Astrocyte (in vitro differentiated cells and primary cell): ENCODE results near the gene SPPL2A. TPM values are rescaled to one million over a fixed set of nuclear protein-coding genes. Genes with fewer than 3 reads are reported as not detected.

Experiments used
- DNase-seq: peaks from one replicate; pipeline ENCODE4 v3.0.0-alpha.2; 2010; ENCODE audit warnings: low read depth
- FAIRE-seq: peaks from 2 replicates; lab custom pipeline; 2011; peaks lifted over from hg19 to GRCh38; lab: Jason Lieb, UNC
- H2AFZ ChIP-seq: 2 replicates; pipeline ENCODE4 v1.6.0; 2012; ENCODE audit warnings: low read depth, low read length, inconsistent platforms
- H3K27ac ChIP-seq: 2 replicates; pipeline ENCODE4 v1.5.1; 2011; ENCODE audit warnings: low read depth, low read length, inconsistent platforms
- H3K27me3 ChIP-seq: 2 replicates; pipeline ENCODE4 v1.6.0; 2011; ENCODE audit warnings: low read length, inconsistent platforms; ENCODE audit not compliant: insufficient read depth
- H3K36me3 ChIP-seq: 2 replicates; pipeline ENCODE4 v1.5.1; 2011; ENCODE audit warnings: low read length, inconsistent platforms; ENCODE audit not compliant: insufficient read depth
- H3K4me1 ChIP-seq: 2 replicates; pipeline ENCODE4 v1.5.1; 2011; ENCODE audit warnings: low read length, inconsistent platforms; ENCODE audit not compliant: insufficient read depth
- H3K4me2 ChIP-seq: 2 replicates; pipeline ENCODE4 v1.6.0; 2012; ENCODE audit warnings: low read length, inconsistent platforms
- H3K4me3 ChIP-seq: 2 replicates; pipeline ENCODE4 v1.5.1; 2011; ENCODE audit warnings: low read depth, mild to moderate bottlenecking, low read length, inconsistent platforms; ENCODE audit not compliant: insufficient read depth
- H3K79me2 ChIP-seq: 2 replicates; pipeline ENCODE4 v1.6.0; 2012; ENCODE audit warnings: mild to moderate bottlenecking, low read length, inconsistent platforms; ENCODE audit not compliant: insufficient read depth
- H3K9ac ChIP-seq: 2 replicates; pipeline ENCODE4 v1.6.0; 2012; ENCODE audit warnings: mild to moderate bottlenecking, low read length, inconsistent platforms
- H3K9me3 ChIP-seq: 2 replicates; pipeline ENCODE4 v1.5.1; 2012; ENCODE audit warnings: low read depth, mild to moderate bottlenecking, low read length, inconsistent platforms; ENCODE audit not compliant: insufficient read depth
- H4K20me1 ChIP-seq: 2 replicates; pipeline ENCODE4 v1.6.0; 2012; ENCODE audit warnings: low read length, inconsistent platforms; ENCODE audit not compliant: insufficient read depth
- H3K27ac Mint-ChIP-seq: one replicate; pipeline ENCODE4 v1.8.0; 2021; ENCODE audit warnings: mild to moderate bottlenecking, mixed read lengths; ENCODE audit not compliant: unreplicated experiment
- H3K27me3 Mint-ChIP-seq: one replicate; pipeline ENCODE4 v1.8.0; 2021; ENCODE audit warnings: low read depth, mixed read lengths; ENCODE audit not compliant: unreplicated experiment
- H3K36me3 Mint-ChIP-seq: one replicate; pipeline ENCODE4 v1.8.0; 2021; ENCODE audit warnings: low read depth, mixed read lengths; ENCODE audit not compliant: unreplicated experiment
- H3K4me1 Mint-ChIP-seq: one replicate; pipeline ENCODE4 v1.8.0; 2021; ENCODE audit warnings: low read depth, mixed read lengths; ENCODE audit not compliant: unreplicated experiment
- H3K4me3 Mint-ChIP-seq: one replicate; pipeline ENCODE4 v1.8.0; 2021; ENCODE audit warnings: mild to moderate bottlenecking, moderate library complexity, mixed read lengths; ENCODE audit not compliant: unreplicated experiment
- H3K9me3 Mint-ChIP-seq: one replicate; pipeline ENCODE4 v1.8.0; 2021; ENCODE audit warnings: mild to moderate bottlenecking, mixed read lengths; ENCODE audit not compliant: unreplicated experiment
- EZH2 ChIP-seq: IDR thresholded peaks from 2 replicates; pipeline ENCODE4 v1.6.1; 2012; ENCODE audit warnings: mild to moderate bottlenecking, low read length, inconsistent platforms; ENCODE audit not compliant: insufficient read depth
- total RNA-seq: library from RNA; stranded (reverse); gene quantifications from 2 replicates; pipeline ENCODE4 v1.2.1, GENCODE V29; 2021
- TF ChIP-seq, protein P1 (sequence below): IDR thresholded peaks from 2 replicates; pipeline ENCODE4 v1.5.1; 2011; ENCODE audit warnings: low read depth, mild to moderate bottlenecking, inconsistent platforms, low read length, moderate library complexity; ENCODE audit not compliant: insufficient read depth

The SPPL2A gene
- total RNA-seq, 1 donor from 2014 or later = 56.0 TPM

- peaks cover 9% of the 10 kb centered on the region for H4K20me1 ChIP-seq
- FAIRE-seq = no peak
These were observed 15.2 kb downstream of the SPPL2A start for GRCh38 chr15:50750227-50750705.

GRCh38 chr15:50747523-50747922 is 18.0 kb downstream of the SPPL2A start:
- Histone ChIP-seq H4K20me1 (peaks cover 4% of the 10 kb centered on the region), H3K27me3 (no peaks in the 10 kb centered on the region), H3K79me2 (peaks cover 26% of the 10 kb centered on the region), H3K36me3 (peaks cover 5% of the 10 kb centered on the region), H3K27ac (peak overlapping the region; percentile 42), H3K4me3 (no peak overlapping the region), H3K4me1 (peaks cover 3% of the 10 kb centered on the region), H3K4me2 (no peak overlapping the region), H3K9ac (no peak overlapping the region), H2AFZ (no peak overlapping the region), H3K9me3 (no peaks in the 10 kb centered on the region)
- no peaks in the 10 kb centered on the region for H3K36me3 Mint-ChIP-seq
- H3K27me3 Mint-ChIP-seq = no peaks in the 10 kb centered on the region
- TF ChIP-seq, protein P1, sequence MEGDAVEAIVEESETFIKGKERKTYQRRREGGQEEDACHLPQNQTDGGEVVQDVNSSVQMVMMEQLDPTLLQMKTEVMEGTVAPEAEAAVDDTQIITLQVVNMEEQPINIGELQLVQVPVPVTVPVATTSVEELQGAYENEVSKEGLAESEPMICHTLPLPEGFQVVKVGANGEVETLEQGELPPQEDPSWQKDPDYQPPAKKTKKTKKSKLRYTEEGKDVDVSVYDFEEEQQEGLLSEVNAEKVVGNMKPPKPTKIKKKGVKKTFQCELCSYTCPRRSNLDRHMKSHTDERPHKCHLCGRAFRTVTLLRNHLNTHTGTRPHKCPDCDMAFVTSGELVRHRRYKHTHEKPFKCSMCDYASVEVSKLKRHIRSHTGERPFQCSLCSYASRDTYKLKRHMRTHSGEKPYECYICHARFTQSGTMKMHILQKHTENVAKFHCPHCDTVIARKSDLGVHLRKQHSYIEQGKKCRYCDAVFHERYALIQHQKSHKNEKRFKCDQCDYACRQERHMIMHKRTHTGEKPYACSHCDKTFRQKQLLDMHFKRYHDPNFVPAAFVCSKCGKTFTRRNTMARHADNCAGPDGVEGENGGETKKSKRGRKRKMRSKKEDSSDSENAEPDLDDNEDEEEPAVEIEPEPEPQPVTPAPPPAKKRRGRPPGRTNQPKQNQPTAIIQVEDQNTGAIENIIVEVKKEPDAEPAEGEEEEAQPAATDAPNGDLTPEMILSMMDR = no peak
- no peak for TF ChIP-seq EZH2
- H3K9me3 Mint-ChIP-seq = no peaks in the 10 kb centered on the region
- no peak overlapping the region for H3K4me3 Mint-ChIP-seq
- FAIRE-seq (no peak), DNase-seq (no peak)
- H3K4me1 Mint-ChIP-seq = peaks cover 7% of the 10 kb centered on the region
- peak overlapping the region; percentile 64 for H3K27ac Mint-ChIP-seq

More at GRCh38 chr15:50750227-50750705, 15.2 kb downstream of the SPPL2A start:
- Histone ChIP-seq H2AFZ (no peak overlapping the region), H3K27ac (no peak overlapping the region), H3K4me2 (no peak overlapping the region), H3K27me3 (no peaks in the 10 kb centered on the region), H3K4me1 (peaks cover 3% of the 10 kb centered on the region), H3K79me2 (peaks cover 52% of the 10 kb centered on the region), H3K4me3 (no peak overlapping the region), H3K9me3 (no peaks in the 10 kb centered on the region), H3K36me3 (no peaks in the 10 kb centered on the region), H3K9ac (no peak overlapping the region)
- Mint-ChIP-seq H3K27me3 (no peaks in the 10 kb centered on the region), H3K4me3 (no peak overlapping the region), H3K4me1 (peaks cover 6% of the 10 kb centered on the region), H3K36me3 (peaks cover 1% of the 10 kb centered on the region), H3K9me3 (no peaks in the 10 kb centered on the region), H3K27ac (no peak overlapping the region)
- DNase-seq = no peak
- no peak for TF ChIP-seq EZH2
- TF ChIP-seq, protein P1 = no peak

- H3K27ac ChIP-seq = no peak overlapping the region
- no peaks in the 10 kb centered on the region for H4K20me1 ChIP-seq
- H3K36me3 ChIP-seq = peaks cover 5% of the 10 kb centered on the region
- peaks cover 3% of the 10 kb centered on the region for H3K4me1 ChIP-seq
- TF ChIP-seq EZH2 = no peak
- TF ChIP-seq, protein P1 = no peak
- no peak overlapping the region for H3K4me3 Mint-ChIP-seq
- H3K4me1 Mint-ChIP-seq = peaks cover 7% of the 10 kb centered on the region
- no peaks in the 10 kb centered on the region for H3K27me3 Mint-ChIP-seq
- H3K79me2 ChIP-seq = peaks cover 2% of the 10 kb centered on the region
- H3K27me3 ChIP-seq = no peaks in the 10 kb centered on the region
- peak; percentile 17 for DNase-seq
- H3K4me3 ChIP-seq = no peak overlapping the region
- no peak overlapping the region for H3K9ac ChIP-seq
- H3K36me3 Mint-ChIP-seq = no peaks in the 10 kb centered on the region
- FAIRE-seq = no peak
- H2AFZ ChIP-seq = no peak overlapping the region
- no peaks in the 10 kb centered on the region for H3K9me3 Mint-ChIP-seq
- no peak overlapping the region for H3K4me2 ChIP-seq
- no peak overlapping the region for H3K27ac Mint-ChIP-seq
- no peaks in the 10 kb centered on the region for H3K9me3 ChIP-seq
These were observed 20.9 kb downstream of the SPPL2A start for GRCh38 chr15:50744601-50745000.
